Astrocyte (in vitro differentiated cells and primary cell): Measurements from ENCODE around the gene ARHGAP26.

Experiments used
- EZH2 ChIP-seq: IDR thresholded peaks from 2 replicates; pipeline ENCODE4 v1.6.1; 2012; ENCODE audit warnings: mild to moderate bottlenecking, low read length, inconsistent platforms; ENCODE audit not compliant: insufficient read depth
- TF ChIP-seq, protein P1 (sequence below): IDR thresholded peaks from 2 replicates; pipeline ENCODE4 v1.5.1; 2011; ENCODE audit warnings: low read depth, mild to moderate bottlenecking, inconsistent platforms, low read length, moderate library complexity; ENCODE audit not compliant: insufficient read depth

DNA sequence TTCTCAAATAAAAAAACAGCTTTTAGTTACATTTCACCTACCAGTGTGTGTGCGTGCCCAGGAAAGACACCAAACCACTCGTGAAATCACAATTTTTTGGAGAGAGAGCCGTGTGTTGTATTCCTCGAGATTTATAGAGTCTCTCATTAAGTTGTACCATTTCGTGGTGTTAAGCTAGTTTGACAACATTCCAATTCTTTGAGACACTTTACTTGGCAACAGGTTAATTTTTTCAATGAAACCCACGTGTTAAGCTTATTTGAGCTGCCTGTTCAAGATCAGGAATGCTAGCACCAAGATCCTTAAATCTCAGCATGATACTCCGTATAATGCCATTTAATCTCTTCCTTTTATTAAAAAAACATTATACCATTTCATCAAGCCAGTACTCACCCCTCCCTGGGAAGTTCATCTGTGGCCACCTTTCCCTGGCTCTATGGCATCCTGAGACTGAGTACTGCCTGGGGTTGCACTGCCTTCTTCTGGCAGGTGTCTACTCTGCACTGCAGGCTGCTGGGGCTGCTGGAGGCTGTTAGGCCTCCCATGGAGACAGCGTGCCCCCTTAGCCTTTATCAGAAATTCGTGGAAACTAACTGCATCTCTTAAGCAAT is 143.7 kb downstream of the ARHGAP26 start:
- TF ChIP-seq, protein P1, sequence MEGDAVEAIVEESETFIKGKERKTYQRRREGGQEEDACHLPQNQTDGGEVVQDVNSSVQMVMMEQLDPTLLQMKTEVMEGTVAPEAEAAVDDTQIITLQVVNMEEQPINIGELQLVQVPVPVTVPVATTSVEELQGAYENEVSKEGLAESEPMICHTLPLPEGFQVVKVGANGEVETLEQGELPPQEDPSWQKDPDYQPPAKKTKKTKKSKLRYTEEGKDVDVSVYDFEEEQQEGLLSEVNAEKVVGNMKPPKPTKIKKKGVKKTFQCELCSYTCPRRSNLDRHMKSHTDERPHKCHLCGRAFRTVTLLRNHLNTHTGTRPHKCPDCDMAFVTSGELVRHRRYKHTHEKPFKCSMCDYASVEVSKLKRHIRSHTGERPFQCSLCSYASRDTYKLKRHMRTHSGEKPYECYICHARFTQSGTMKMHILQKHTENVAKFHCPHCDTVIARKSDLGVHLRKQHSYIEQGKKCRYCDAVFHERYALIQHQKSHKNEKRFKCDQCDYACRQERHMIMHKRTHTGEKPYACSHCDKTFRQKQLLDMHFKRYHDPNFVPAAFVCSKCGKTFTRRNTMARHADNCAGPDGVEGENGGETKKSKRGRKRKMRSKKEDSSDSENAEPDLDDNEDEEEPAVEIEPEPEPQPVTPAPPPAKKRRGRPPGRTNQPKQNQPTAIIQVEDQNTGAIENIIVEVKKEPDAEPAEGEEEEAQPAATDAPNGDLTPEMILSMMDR = no peak
- no peak for TF ChIP-seq EZH2
